GM23338 (cell line): Measurements from ENCODE around the gene HMGN3. TPM values are rescaled to one million over a fixed set of nuclear protein-coding genes. Genes with fewer than 3 reads are reported as not detected.
A peak's percentile ranks its signal among the peaks of the same experiment; 100 is the strongest.

Source experiments
- ATAC-seq: fragments of 200-7000 bp; cut with Tn5 transposase; 3 replicates; pipeline ENCODE4 v1.9.1; 2020
- DNase-seq: peaks from one replicate; pipeline ENCODE4 v3.0.0-alpha.2; 2015; ENCODE audit warnings: low spot score
- H2AFZ ChIP-seq: fragments of 200-600 bp; sonication (generic); 2 replicates; pipeline ENCODE4 v1.8.0; 2016; ENCODE audit warnings: antibody characterized with exemption, mild to moderate bottlenecking, moderate library complexity
- H3F3A ChIP-seq: fragments of 200-600 bp; sonication (generic); replicated peaks from 2 replicates; pipeline ENCODE4 v1.8.0; 2017; ENCODE audit warnings: antibody characterized with exemption, mixed run types, low read depth
- H3K27ac ChIP-seq: fragments of 200-600 bp; sonication (generic); 2 replicates; pipeline ENCODE4 v1.6.1; 2016; ENCODE audit warnings: low read depth
- H3K27me3 ChIP-seq: fragments of 200-600 bp; sonication (generic); 2 replicates; pipeline ENCODE4 v1.8.0; 2016; ENCODE audit warnings: mild to moderate bottlenecking, mixed run types, moderate library complexity; ENCODE audit not compliant: insufficient read depth
- H3K36me3 ChIP-seq: fragments of 200-600 bp; sonication (generic); 2 replicates; pipeline ENCODE4 v1.8.0; 2016; ENCODE audit warnings: mild to moderate bottlenecking; ENCODE audit not compliant: insufficient read depth
- H3K4me1 ChIP-seq: fragments of 200-600 bp; sonication (generic); 2 replicates; pipeline ENCODE4 v1.8.0; 2016; ENCODE audit warnings: mild to moderate bottlenecking, moderate library complexity; ENCODE audit not compliant: insufficient read depth
- H3K4me2 ChIP-seq: fragments of 200-600 bp; sonication (generic); 2 replicates; pipeline ENCODE4 v1.7.1; 2017; ENCODE audit warnings: mixed run types
- H3K4me3 ChIP-seq: fragments of 200-600 bp; sonication (generic); 2 replicates; pipeline ENCODE4 v1.6.1; 2016; ENCODE audit warnings: mixed run types
- H3K79me2 ChIP-seq: fragments of 200-600 bp; sonication (generic); replicated peaks from 2 replicates; pipeline ENCODE4 v1.8.0; 2017; ENCODE audit warnings: mild to moderate bottlenecking; ENCODE audit not compliant: insufficient read depth
- H3K9me2 ChIP-seq: fragments of 200-600 bp; sonication (generic); 2 replicates; pipeline ENCODE4 v1.8.0; 2017; ENCODE audit not compliant: insufficient read depth
- H4K20me1 ChIP-seq: fragments of 200-600 bp; sonication (generic); replicated peaks from 2 replicates; pipeline ENCODE4 v1.8.0; 2017; ENCODE audit warnings: mild to moderate bottlenecking; ENCODE audit not compliant: insufficient read depth
- H3K27ac Mint-ChIP-seq: 2 replicates; pipeline ENCODE4 v1.8.0; 2020; ENCODE audit warnings: inconsistent platforms, mild to moderate bottlenecking, moderate library complexity, mixed read lengths
- H3K27me3 Mint-ChIP-seq: 3 replicates; pipeline ENCODE4 v1.8.0; 2022; ENCODE audit warnings: low read depth, mild to moderate bottlenecking, moderate library complexity, mixed read lengths, inconsistent platforms; ENCODE audit not compliant: insufficient read depth, poor library complexity
- H3K36me3 Mint-ChIP-seq: 3 replicates; pipeline ENCODE4 v1.8.0; 2021; ENCODE audit warnings: low read depth, mild to moderate bottlenecking, inconsistent platforms, moderate library complexity, mixed read lengths
- H3K4me1 Mint-ChIP-seq: 3 replicates; pipeline ENCODE4 v1.8.0; 2020; ENCODE audit warnings: mild to moderate bottlenecking, inconsistent platforms, mixed read lengths
- H3K4me3 Mint-ChIP-seq: 3 replicates; pipeline ENCODE4 v1.8.0; 2021; ENCODE audit warnings: moderate library complexity, mild to moderate bottlenecking, inconsistent platforms, mixed read lengths
- H3K9me3 Mint-ChIP-seq: 3 replicates; pipeline ENCODE4 v1.8.0; 2020; ENCODE audit warnings: moderate library complexity, mild to moderate bottlenecking, inconsistent platforms, mixed read lengths
- CREB1 ChIP-seq: fragments of 250-450 bp; sonication (Bioruptor Pico); IDR thresholded peaks from 2 replicates; pipeline ENCODE4 v1.5.0; 2020; ENCODE audit warnings: low read depth, mild to moderate bottlenecking, moderate library complexity
- EZH2 ChIP-seq: fragments of 200-600 bp; sonication (generic); IDR thresholded peaks from one replicate; pipeline ENCODE4 v1.8.0; 2017; ENCODE audit warnings: antibody characterized with exemption, mild to moderate bottlenecking, low read depth; ENCODE audit not compliant: unreplicated experiment
- EZH2phosphoT487 ChIP-seq: fragments of 200-600 bp; sonication (generic); IDR thresholded peaks from one replicate; pipeline ENCODE4 v1.8.1; 2018; ENCODE audit warnings: antibody characterized with exemption; ENCODE audit not compliant: unreplicated experiment
- JUNB ChIP-seq: IDR thresholded peaks from one replicate; pipeline ENCODE4 v1.6.1; 2016; ENCODE audit warnings: antibody characterized with exemption; ENCODE audit not compliant: unreplicated experiment
- POLR2AphosphoS5 ChIP-seq: IDR thresholded peaks from 2 replicates; pipeline ENCODE4 v1.6.1; 2016; ENCODE audit warnings: antibody characterized with exemption, low read depth
- STAT1 ChIP-seq: IDR thresholded peaks from one replicate; pipeline ENCODE4 v1.6.1; 2016; ENCODE audit warnings: antibody characterized with exemption; ENCODE audit not compliant: unreplicated experiment
- ZNF114 ChIP-seq: fragments of 250-450 bp; sonication (Bioruptor Pico); IDR thresholded peaks from 2 replicates; pipeline ENCODE4 v1.5.0; 2020; ENCODE audit warnings: mild to moderate bottlenecking, moderate library complexity
- ZNF331 ChIP-seq: fragments of 250-450 bp; sonication (Bioruptor Pico); IDR thresholded peaks from 2 replicates; pipeline ENCODE4 v1.5.0; 2020; ENCODE audit warnings: low read depth, mild to moderate bottlenecking, moderate library complexity
- polyA plus RNA-seq: library from polyadenylated mRNA; unstranded; fragments of >200 nt; fragmentation: Nextera tagmentation; extraction: Ambion mirVana; gene quantifications from 2 replicates; pipeline ENCODE4 v1.2.1, GENCODE V29; 2016
- total RNA-seq: library from RNA; depleted of rRNA; stranded (reverse); fragments of >200 nt; shearing (Covaris generic); gene quantifications from 2 replicates; pipeline ENCODE4 v1.2.3, GENCODE V29; 2014
- TF ChIP-seq, protein P1 (sequence below): IDR thresholded peaks from one replicate; pipeline ENCODE4 v1.6.1; 2018; ENCODE audit warnings: antibody characterized with exemption; ENCODE audit not compliant: unreplicated experiment
- TF ChIP-seq, protein P2 (sequence below), 2 experiments: fragments of 200-600 bp in 1 of 2; sonication (generic) in 1 of 2; conservative IDR thresholded peaks; 2 replicates each; pipeline versions ENCODE4 v1.5.1 to v1.6.1; 2016 to 2017; ENCODE audit warnings: antibody characterized with exemption in 2 of 2, low read depth in 2 of 2, mild to moderate bottlenecking in 2 of 2, moderate library complexity in 1 of 2
- TF ChIP-seq, protein P3 (sequence below): fragments of 250-450 bp; sonication (Bioruptor Pico); IDR thresholded peaks from 2 replicates; pipeline ENCODE4 v1.5.0; 2020; ENCODE audit warnings: mild to moderate bottlenecking, moderate library complexity

HMGN3 gene
- total and polyA plus RNA-seq, 2 experiments from 2014 or later = 166 to 956 TPM

DNA sequence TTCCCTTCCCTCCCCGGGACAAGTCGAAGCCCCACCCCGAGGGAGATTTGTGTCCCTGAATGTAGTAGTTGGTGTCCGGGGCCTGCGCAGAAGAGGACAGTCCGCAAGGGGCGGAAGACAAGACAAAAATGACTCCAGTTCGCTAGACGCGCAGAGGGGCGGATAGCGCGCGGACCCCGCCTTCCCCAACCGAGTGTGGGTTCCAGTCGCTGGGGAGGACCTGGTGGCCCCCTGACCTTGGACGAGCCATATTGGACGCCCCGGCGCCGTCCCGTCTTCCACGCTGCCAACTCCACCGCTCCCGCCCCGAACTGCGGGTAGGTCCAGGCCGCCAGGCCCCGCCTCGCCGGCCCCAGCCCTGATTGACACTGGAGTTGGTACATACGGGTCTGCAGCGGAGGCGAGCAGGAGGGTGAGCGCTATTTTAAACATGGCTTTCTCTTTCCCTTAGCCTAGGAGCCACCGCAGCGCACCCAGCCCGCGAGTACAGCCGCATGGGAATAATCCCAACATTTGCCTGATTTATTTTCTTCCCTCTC lies 802 bp downstream of the HMGN3 start:
- H3K27ac Mint-ChIP-seq = peak overlapping the region; percentile 90
- H2AFZ ChIP-seq = peak overlapping the region; percentile 78
- H3K4me3 ChIP-seq = peak overlapping the region; percentile 75

More for the DNA sequence above, 802 bp downstream of the HMGN3 start:
- peak; percentile 90 for DNase-seq
- Mint-ChIP-seq H3K36me3 (peaks cover 13% of the 10 kb centered on the region), H3K4me1 (peaks cover 21% of the 10 kb centered on the region), H3K27me3 (peaks cover 8% of the 10 kb centered on the region), H3K9me3 (peaks cover 3% of the 10 kb centered on the region; the same call in 1 of the 3 replicates), H3K4me3 (peak overlapping the region; percentile 89)
- H3K79me2 ChIP-seq = peaks cover 57% of the 10 kb centered on the region
- H3K9me2 ChIP-seq = no peaks in the 10 kb centered on the region
- no peaks in the 10 kb centered on the region for H3K36me3 ChIP-seq
- no peak for TF ChIP-seq JUNB
- TF ChIP-seq ZNF331 (CRISPR knock-in tag) = no peak
- TF ChIP-seq POLR2AphosphoS5 = peak; percentile 72
- TF ChIP-seq, protein P1, sequence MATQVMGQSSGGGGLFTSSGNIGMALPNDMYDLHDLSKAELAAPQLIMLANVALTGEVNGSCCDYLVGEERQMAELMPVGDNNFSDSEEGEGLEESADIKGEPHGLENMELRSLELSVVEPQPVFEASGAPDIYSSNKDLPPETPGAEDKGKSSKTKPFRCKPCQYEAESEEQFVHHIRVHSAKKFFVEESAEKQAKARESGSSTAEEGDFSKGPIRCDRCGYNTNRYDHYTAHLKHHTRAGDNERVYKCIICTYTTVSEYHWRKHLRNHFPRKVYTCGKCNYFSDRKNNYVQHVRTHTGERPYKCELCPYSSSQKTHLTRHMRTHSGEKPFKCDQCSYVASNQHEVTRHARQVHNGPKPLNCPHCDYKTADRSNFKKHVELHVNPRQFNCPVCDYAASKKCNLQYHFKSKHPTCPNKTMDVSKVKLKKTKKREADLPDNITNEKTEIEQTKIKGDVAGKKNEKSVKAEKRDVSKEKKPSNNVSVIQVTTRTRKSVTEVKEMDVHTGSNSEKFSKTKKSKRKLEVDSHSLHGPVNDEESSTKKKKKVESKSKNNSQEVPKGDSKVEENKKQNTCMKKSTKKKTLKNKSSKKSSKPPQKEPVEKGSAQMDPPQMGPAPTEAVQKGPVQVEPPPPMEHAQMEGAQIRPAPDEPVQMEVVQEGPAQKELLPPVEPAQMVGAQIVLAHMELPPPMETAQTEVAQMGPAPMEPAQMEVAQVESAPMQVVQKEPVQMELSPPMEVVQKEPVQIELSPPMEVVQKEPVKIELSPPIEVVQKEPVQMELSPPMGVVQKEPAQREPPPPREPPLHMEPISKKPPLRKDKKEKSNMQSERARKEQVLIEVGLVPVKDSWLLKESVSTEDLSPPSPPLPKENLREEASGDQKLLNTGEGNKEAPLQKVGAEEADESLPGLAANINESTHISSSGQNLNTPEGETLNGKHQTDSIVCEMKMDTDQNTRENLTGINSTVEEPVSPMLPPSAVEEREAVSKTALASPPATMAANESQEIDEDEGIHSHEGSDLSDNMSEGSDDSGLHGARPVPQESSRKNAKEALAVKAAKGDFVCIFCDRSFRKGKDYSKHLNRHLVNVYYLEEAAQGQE = no peak
- TF ChIP-seq, protein P2, sequence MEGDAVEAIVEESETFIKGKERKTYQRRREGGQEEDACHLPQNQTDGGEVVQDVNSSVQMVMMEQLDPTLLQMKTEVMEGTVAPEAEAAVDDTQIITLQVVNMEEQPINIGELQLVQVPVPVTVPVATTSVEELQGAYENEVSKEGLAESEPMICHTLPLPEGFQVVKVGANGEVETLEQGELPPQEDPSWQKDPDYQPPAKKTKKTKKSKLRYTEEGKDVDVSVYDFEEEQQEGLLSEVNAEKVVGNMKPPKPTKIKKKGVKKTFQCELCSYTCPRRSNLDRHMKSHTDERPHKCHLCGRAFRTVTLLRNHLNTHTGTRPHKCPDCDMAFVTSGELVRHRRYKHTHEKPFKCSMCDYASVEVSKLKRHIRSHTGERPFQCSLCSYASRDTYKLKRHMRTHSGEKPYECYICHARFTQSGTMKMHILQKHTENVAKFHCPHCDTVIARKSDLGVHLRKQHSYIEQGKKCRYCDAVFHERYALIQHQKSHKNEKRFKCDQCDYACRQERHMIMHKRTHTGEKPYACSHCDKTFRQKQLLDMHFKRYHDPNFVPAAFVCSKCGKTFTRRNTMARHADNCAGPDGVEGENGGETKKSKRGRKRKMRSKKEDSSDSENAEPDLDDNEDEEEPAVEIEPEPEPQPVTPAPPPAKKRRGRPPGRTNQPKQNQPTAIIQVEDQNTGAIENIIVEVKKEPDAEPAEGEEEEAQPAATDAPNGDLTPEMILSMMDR (conservative IDR thresholded peaks at IDR 0.05; ENCODE audit: low read depth in 2 of 2) = peak; percentile 8 to 26; a peak in 2 of 4 replicates
- peak; percentile 28; the same call in 1 of the 2 replicates for TF ChIP-seq CREB1 (CRISPR knock-in tag)
- TF ChIP-seq STAT1 = no peak
- no peak for TF ChIP-seq EZH2
- TF ChIP-seq ZNF114 (CRISPR knock-in tag) = no peak
- TF ChIP-seq, protein P3, sequence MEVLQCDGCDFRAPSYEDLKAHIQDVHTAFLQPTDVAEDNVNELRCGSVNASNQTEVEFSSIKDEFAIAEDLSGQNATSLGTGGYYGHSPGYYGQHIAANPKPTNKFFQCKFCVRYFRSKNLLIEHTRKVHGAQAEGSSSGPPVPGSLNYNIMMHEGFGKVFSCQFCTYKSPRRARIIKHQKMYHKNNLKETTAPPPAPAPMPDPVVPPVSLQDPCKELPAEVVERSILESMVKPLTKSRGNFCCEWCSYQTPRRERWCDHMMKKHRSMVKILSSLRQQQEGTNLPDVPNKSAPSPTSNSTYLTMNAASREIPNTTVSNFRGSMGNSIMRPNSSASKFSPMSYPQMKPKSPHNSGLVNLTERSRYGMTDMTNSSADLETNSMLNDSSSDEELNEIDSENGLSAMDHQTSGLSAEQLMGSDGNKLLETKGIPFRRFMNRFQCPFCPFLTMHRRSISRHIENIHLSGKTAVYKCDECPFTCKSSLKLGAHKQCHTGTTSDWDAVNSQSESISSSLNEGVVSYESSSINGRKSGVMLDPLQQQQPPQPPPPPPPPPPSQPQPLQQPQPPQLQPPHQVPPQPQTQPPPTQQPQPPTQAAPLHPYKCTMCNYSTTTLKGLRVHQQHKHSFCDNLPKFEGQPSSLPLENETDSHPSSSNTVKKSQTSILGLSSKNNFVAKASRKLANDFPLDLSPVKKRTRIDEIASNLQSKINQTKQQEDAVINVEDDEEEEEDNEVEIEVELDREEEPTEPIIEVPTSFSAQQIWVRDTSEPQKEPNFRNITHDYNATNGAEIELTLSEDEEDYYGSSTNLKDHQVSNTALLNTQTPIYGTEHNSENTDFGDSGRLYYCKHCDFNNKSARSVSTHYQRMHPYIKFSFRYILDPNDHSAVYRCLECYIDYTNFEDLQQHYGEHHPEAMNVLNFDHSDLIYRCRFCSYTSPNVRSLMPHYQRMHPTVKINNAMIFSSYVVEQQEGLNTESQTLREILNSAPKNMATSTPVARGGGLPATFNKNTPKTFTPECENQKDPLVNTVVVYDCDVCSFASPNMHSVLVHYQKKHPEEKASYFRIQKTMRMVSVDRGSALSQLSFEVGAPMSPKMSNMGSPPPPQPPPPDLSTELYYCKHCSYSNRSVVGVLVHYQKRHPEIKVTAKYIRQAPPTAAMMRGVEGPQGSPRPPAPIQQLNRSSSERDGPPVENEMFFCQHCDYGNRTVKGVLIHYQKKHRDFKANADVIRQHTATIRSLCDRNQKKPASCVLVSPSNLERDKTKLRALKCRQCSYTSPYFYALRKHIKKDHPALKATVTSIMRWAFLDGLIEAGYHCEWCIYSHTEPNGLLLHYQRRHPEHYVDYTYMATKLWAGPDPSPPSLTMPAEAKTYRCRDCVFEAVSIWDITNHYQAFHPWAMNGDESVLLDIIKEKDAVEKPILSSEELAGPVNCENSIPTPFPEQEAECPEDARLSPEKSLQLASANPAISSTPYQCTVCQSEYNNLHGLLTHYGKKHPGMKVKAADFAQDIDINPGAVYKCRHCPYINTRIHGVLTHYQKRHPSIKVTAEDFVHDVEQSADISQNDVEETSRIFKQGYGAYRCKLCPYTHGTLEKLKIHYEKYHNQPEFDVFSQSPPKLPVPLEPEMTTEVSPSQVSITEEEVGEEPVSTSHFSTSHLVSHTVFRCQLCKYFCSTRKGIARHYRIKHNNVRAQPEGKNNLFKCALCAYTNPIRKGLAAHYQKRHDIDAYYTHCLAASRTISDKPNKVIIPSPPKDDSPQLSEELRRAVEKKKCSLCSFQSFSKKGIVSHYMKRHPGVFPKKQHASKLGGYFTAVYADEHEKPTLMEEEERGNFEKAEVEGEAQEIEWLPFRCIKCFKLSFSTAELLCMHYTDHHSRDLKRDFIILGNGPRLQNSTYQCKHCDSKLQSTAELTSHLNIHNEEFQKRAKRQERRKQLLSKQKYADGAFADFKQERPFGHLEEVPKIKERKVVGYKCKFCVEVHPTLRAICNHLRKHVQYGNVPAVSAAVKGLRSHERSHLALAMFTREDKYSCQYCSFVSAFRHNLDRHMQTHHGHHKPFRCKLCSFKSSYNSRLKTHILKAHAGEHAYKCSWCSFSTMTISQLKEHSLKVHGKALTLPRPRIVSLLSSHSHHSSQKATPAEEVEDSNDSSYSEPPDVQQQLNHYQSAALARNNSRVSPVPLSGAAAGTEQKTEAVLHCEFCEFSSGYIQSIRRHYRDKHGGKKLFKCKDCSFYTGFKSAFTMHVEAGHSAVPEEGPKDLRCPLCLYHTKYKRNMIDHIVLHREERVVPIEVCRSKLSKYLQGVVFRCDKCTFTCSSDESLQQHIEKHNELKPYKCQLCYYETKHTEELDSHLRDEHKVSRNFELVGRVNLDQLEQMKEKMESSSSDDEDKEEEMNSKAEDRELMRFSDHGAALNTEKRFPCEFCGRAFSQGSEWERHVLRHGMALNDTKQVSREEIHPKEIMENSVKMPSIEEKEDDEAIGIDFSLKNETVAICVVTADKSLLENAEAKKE (CRISPR knock-in tag) = no peak
- TF ChIP-seq EZH2phosphoT487 = no peak
- peak; percentile 93 for ATAC-seq
- peaks cover 12% of the 10 kb centered on the region for H4K20me1 ChIP-seq
- no peaks in the 10 kb centered on the region for H3K27me3 ChIP-seq
- H3K4me1 ChIP-seq = peaks cover 9% of the 10 kb centered on the region
- peak overlapping the region; percentile 76 for H3K27ac ChIP-seq
- H3K4me2 ChIP-seq = peak overlapping the region; percentile 84
- H3F3A ChIP-seq = no peaks in the 10 kb centered on the region
